PFSK-1 (cell line): ENCODE measurements around the gene TTPAL.

ENCODE experiments used
- FOXP2 ChIP-seq: optimal IDR thresholded peaks from 2 replicates; pipeline ENCODE3; 2011; ENCODE audit warnings: borderline replicate concordance, control low read depth, inconsistent platforms; ENCODE audit not compliant: insufficient read depth; ENCODE audit errors: extremely low read length, extremely low read depth
- POLR2AphosphoS5 ChIP-seq: IDR thresholded peaks from 2 replicates; pipeline ENCODE4 v1.6.1; 2012; ENCODE audit warnings: low read depth, mild to moderate bottlenecking, control low read depth, low read length, moderate library complexity
- SIN3A ChIP-seq: IDR thresholded peaks from 2 replicates; pipeline ENCODE4 v1.6.1; 2012; ENCODE audit warnings: mild to moderate bottlenecking, low read length, moderate library complexity, borderline replicate concordance; ENCODE audit not compliant: insufficient read depth
- TAF1 ChIP-seq: IDR thresholded peaks from 2 replicates; pipeline ENCODE4 v1.6.1; 2012; ENCODE audit warnings: low read length, control low read depth, borderline replicate concordance; ENCODE audit not compliant: insufficient read depth
- TF ChIP-seq, protein P1 (sequence below), 2 experiments: IDR thresholded peaks; 2 replicates each; pipeline versions ENCODE4 v1.6.1 to v1.8.0; 2011 to 2012; ENCODE audit warnings: low read depth in 2 of 2, low read length in 2 of 2, control low read depth in 1 of 2, inconsistent platforms in 1 of 2, mild to moderate bottlenecking in 1 of 2, moderate library complexity in 1 of 2; ENCODE audit not compliant: insufficient read depth in 1 of 2

Gene TTPAL

DNA sequence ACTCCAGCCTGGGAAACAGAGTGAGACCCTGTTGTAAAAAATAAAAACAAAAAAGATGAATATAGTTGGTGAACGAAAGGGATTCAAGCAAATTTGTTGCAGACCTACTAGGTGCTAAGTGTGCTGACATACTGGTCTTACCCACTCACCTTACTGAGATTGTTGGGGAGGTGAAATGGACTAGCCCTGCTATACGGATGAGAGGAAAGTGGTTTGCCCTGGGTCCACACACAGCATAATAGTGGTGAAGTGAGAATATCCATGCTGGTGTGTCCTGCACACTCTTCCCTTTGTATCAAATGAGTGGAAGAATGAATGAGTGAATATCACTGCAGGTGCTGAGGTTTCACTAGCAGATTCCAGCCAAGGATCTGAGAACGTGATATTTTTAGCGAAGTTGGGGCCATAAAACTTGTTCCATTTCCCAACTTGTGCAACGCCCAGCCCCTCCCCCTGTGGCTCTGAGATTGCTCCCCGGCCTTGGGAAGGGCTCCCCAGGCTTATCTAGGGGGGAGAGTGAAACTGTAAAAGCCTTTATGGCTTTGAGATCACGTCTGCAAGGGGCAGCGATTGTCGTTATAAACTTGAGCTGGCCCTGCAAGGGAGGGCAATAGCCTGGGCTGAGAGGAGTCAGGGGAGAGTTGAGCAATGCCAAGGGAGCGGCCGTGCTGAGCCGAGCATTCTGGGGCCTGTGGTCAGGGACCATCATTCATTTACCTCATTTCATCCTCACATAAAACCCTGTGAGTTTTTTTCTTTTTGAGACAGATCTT is 33.2 kb upstream of the TTPAL start:
- TF ChIP-seq SIN3A (no peak), TAF1 (no peak), FOXP2 (no peak), POLR2AphosphoS5 (no peak)
- TF ChIP-seq, protein P1, sequence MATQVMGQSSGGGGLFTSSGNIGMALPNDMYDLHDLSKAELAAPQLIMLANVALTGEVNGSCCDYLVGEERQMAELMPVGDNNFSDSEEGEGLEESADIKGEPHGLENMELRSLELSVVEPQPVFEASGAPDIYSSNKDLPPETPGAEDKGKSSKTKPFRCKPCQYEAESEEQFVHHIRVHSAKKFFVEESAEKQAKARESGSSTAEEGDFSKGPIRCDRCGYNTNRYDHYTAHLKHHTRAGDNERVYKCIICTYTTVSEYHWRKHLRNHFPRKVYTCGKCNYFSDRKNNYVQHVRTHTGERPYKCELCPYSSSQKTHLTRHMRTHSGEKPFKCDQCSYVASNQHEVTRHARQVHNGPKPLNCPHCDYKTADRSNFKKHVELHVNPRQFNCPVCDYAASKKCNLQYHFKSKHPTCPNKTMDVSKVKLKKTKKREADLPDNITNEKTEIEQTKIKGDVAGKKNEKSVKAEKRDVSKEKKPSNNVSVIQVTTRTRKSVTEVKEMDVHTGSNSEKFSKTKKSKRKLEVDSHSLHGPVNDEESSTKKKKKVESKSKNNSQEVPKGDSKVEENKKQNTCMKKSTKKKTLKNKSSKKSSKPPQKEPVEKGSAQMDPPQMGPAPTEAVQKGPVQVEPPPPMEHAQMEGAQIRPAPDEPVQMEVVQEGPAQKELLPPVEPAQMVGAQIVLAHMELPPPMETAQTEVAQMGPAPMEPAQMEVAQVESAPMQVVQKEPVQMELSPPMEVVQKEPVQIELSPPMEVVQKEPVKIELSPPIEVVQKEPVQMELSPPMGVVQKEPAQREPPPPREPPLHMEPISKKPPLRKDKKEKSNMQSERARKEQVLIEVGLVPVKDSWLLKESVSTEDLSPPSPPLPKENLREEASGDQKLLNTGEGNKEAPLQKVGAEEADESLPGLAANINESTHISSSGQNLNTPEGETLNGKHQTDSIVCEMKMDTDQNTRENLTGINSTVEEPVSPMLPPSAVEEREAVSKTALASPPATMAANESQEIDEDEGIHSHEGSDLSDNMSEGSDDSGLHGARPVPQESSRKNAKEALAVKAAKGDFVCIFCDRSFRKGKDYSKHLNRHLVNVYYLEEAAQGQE (IDR thresholded peaks at IDR 0.05; ENCODE audit: insufficient read depth in 1 of 2, low read depth in 2 of 2, low read length in 2 of 2), result no peak

DNA sequence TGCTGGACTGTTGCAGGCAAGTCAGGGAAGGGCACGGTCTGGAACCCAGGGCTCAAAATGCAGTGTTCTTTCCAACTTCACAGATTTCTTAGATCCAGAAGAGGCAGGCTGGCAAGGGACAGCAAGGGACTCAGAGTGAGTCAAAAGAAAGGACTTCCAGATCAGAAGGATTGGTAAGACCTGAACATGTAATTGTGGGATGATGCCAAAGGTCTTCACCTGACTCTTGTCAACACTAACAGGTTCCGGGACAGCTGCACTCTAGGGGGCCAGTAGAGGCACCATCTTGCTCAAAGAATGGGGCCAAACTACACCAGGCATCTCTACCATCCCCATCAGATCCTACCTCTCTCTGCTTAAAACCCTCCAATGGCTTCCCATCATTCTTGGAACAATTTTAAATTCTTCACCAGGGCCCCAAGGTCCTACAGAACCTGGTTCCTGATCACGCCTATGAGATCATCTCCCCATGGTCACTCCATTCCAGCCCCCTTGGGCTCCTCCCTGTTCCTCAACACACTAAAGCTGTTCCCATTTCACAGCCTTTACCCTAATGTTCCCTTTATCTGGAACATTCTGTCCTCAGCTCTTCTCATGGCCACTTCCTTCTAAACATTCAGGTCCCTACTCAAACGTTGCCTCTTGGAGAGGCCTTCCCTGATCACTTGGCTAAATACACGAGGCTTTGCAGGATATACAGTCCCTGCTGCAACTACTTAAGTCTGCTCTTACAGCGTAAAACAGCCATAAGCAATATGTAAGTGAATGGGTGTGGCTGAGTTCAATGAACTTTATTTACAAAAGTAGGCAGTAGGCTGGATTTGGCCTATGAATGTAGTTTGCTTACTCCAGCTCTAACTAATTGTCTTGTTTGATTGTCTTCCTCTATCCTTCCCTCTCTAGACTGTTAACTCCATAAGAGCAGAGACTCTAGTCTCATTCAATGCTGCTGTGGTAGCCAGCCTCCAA is 29.6 kb upstream of the TTPAL start:
- no peak for TF ChIP-seq TAF1
- no peak for TF ChIP-seq SIN3A
- no peak for TF ChIP-seq FOXP2

DNA sequence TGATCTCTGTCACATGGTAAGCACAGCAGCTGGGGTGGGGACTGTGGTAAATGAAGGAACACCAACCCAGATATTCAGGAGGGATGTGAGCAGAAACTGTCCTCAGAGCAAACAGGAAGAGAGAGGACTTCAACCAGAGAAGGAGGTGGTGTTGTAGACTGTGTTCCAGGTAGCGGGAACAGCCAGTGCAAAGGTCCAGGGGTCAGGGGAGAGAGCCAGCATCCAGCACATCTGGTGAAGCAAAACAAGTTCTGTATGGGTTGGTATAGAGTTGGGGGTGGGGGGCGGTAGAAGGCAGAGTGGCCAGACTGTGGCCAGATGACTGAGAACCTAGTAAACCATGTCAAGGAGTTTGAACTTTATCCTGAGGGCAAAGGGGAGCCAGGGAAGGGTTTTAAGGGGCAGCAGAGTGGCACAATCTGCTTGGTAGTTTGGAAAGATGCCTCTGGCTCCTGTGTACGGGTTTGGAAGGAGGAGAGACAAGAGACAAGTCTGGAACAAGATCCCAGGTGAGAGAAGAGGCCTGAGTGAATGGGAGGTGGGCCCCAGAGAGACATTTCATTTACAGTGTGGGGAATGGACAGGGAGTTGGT is 27.8 kb upstream of the TTPAL start:
- TF ChIP-seq SIN3A (no peak), POLR2AphosphoS5 (no peak), TAF1 (no peak), FOXP2 (no peak)
- TF ChIP-seq, protein P1 (IDR thresholded peaks at IDR 0.05; ENCODE audit: insufficient read depth in 1 of 2, low read depth in 2 of 2, low read length in 2 of 2), result no peak

DNA sequence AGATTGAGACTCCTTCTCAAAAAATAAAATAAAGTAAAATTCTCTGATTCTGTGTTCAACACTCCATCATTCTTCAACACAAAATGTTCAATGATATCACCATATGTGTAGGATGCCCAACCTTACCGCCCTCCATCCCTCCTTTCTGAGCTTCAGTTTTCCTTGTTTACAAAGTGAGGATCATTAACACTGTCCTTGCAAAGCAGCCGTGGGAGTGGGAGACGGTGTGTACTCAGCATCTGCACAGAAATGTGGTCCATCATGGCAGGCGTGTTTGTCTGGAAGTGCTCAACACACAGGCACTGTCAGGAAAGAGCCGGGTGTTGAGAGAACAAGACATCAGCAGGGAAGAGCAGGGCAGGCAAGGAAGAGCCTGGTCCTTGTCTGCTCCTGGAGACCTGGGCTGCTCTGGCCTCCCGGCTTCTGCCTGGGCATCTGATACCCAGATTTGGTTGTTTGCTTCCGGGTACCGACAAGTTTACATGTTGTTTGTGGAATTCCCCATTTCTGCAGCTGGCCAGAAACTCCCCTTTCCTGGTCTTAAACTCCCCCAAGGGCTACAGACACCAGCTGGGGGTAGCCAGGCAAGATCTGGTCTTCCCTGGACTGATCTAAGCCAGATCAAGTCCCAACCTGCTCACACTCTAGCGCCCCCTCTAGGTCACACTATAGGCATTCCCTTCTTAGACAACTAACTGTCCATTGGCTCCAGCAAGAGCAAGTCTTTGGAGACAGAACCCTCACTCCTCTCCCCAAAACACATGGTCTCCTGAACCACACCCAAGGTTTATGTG is 26.7 kb upstream of the TTPAL start:
- TF ChIP-seq TAF1 (no peak), SIN3A (no peak), POLR2AphosphoS5 (no peak), FOXP2 (no peak)
- TF ChIP-seq, protein P1 (IDR thresholded peaks at IDR 0.05; ENCODE audit: insufficient read depth in 1 of 2, low read depth in 2 of 2, low read length in 2 of 2), result no peak

DNA sequence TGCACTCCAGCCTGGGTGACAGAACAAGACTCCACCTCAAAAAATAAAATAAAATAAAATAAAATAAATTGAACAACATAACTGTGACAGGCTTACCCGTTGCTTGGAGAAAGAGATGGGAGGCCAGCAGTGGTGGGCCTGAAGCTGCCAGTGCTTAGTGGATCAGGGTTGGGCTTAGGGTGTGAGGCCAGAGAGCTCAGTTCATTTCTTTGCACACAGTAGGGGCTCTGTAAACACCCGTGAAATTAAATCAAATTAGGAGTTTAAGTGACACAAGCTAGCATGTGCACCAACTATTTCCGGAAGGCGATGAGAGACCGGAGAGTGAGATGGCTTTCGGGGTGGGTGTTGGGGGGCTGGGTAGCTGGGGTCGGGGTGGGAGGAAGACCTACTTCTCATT is 25.8 kb upstream of the TTPAL start:
- TF ChIP-seq, protein P1 (IDR thresholded peaks at IDR 0.05; ENCODE audit: insufficient read depth in 1 of 2, low read depth in 2 of 2, low read length in 2 of 2), result no peak
